ENCODE data around the gene NUDT9.

DNA sequence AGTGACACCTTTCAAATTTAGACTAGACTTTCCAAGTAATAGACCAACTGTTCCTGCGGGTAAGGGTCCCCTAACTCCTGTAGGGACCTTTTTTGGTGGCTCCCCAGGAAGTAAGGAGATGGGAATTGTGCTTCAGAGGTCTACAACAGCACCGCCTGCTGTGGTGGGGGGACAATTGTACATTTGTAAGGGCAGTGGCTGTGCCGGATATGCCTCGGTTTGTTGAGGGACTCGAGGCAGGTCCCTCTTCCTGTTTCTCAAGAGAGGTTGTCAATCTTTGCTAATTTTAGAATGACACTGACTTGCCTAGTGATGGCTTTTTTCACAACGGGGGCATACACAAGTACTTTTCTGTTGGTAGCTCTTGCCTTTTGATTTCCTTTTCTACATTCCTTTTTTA lies 15.9 kb upstream of the NUDT9 start:
- TF ChIP-seq, protein P1, sequence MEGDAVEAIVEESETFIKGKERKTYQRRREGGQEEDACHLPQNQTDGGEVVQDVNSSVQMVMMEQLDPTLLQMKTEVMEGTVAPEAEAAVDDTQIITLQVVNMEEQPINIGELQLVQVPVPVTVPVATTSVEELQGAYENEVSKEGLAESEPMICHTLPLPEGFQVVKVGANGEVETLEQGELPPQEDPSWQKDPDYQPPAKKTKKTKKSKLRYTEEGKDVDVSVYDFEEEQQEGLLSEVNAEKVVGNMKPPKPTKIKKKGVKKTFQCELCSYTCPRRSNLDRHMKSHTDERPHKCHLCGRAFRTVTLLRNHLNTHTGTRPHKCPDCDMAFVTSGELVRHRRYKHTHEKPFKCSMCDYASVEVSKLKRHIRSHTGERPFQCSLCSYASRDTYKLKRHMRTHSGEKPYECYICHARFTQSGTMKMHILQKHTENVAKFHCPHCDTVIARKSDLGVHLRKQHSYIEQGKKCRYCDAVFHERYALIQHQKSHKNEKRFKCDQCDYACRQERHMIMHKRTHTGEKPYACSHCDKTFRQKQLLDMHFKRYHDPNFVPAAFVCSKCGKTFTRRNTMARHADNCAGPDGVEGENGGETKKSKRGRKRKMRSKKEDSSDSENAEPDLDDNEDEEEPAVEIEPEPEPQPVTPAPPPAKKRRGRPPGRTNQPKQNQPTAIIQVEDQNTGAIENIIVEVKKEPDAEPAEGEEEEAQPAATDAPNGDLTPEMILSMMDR (IDR thresholded peaks at IDR 0.05; ENCODE audit: poor library complexity), result no peak
- TF ChIP-seq EZH2 (IDR thresholded peaks at IDR 0.05; ENCODE audit: borderline replicate concordance) (no peak), EZH2phosphoT487 (IDR thresholded peaks at IDR 0.05; ENCODE audit: low read depth, severe bottlenecking, unreplicated experiment) (no peak)
